Measurements from ENCODE around the gene PSRC1.
"Not testable (repeated sequence)": the region's sequence is repeated elsewhere in the genome, so short reads cannot be mapped to it uniquely, and the experiment has no call there.

PSRC1 gene

DNA sequence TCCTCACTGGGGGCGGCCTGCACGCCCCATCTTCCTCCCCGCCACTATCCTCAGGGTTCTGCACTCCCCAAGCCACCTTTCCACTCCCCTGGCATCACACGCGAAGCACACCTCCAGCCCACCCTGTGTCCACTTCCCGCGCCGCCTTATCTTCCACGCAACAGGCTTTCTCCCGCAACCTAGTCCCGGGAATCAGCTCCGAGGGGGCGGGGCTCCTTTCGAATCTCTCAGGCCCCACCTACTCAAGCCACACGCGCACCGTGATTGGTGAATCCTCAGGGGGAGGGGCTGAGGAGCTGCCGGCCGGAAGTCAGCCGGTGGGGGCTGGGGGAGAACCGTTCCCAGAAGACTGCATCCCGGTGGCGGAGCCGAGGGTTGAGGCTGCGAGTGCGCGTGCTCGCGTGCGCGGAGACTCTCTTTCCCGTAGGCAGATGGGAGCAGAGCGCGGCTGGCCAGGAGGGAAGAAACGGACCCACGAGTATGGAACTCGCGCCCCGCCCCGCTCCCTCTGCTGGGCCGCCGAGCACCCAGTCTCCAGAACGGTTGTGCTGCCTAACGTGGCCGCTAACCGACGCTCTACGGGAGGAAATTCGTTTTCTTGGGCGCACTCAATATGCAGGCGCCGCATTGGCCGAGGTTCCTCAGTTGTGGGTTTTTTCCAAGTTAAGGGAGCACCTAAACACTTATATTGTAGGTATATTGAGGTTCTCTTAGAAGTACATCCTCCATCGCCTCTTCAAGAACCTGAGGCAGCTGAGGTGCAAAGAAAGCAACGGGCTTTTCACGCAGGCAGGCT, at the start of gene PSRC1:
TSS of gene PSRC1 (minus strand) at position 194 of the 796 bp plus-strand sequence.
- DNase-seq (ENCODE audit: low read depth in 1 of 2, low spot score in 1 of 2) = peak; percentile 75 to 81

DNA sequence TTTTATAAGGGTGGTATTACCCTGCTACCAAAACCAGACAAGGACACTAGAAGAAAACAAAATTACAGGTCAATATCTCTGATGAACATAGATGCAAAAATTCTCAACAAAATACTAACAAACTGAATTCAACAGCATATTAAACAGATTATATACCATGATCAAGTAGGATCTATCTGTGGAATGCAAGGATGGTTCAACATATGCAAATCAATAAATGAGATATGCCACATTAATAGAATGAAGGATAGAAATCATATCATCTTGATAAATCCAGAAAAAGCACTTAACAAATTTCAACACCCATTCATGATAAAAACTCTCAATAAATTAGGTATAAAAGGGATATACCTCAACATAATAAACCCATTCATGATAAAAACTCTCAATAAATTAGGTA, 48.2 kb upstream of the PSRC1 start:
- no peak for DNase-seq (ENCODE audit: low read depth in 1 of 2, low spot score in 1 of 2)

DNA sequence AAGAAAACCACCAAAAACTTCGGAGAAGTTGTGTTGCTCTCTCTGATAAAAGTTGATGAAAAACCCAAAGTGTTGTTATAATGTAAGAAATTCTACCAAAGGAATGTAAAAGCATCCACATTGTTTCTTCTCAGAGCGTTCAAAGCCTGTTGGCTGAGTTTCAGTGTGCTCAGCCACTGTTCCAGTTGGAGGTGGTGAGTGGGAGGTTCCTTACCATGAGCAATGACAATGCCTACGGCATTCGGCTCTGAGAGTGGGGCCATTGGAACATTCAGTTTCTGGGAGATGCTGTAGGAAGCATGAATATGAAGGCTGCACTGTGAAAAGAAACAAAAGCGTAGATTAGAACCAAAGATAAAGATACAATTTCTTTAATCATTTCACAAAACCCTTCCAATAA, 44.3 kb upstream of the PSRC1 start:
- DNase-seq (ENCODE audit: low read depth in 1 of 2, low spot score in 1 of 2) = no peak

DNA sequence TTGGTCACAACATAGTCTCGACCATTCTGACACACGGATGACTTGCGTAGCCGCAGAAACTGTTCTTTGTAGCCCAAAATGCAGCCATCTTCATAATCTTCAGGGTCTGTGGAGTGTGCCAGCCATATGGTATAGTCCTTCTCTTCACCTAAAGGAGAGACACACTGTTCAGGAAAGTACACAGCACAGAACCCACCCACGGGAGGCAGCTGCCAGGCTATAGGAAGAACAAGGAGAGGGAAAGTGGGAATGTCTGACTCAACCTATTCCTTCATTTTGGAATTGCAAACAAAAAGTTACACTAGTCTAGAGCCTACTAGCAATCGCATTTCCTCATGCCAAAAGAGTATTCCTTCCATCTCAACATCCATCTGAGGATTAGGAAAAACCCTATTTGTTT, 40.0 kb upstream of the PSRC1 start:
- DNase-seq (ENCODE audit: low read depth in 1 of 2, low spot score in 1 of 2) = no peak

DNA sequence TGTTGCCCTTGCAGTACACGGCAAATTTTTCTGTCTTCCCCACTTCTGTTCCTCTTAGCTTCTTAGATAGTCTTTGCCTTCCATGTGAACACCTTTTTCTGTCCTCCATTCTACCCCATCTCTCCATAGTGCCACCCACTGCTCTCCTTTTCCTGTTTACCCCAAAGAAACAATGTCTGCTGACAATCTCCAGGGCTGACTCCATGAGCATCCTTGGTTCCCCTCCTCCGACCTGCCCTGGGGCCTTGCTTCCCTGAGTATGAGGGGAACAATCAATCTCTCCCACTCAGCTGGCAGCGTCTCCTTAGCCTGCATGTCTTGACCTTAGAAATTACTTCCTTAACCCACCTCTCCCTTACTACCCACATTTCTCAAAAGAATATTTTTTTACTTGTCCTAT, 36.2 kb upstream of the PSRC1 start:
- no peak for DNase-seq (ENCODE audit: low read depth in 1 of 2, low spot score in 1 of 2)

DNA sequence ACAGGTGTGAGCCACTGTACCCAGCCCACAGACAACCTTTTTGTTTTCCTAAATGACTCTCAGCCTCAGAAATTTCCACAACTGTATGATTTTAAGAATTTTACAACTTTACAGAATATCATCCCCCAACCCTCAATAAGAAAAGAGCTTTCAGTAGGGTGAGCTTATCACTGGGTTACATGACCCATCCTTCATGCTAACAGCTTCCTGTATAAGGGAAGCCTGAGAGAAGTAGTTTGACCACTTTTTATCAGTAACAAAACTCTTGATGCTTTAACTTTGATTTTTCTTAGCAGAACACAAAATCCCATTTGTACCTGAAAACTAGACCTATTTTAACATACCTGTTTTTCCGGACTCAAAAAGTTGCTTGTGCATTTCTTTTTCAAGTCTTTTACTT, 33.6 kb upstream of the PSRC1 start:
- DNase-seq (ENCODE audit: low read depth in 1 of 2, low spot score in 1 of 2) = no peak

DNA sequence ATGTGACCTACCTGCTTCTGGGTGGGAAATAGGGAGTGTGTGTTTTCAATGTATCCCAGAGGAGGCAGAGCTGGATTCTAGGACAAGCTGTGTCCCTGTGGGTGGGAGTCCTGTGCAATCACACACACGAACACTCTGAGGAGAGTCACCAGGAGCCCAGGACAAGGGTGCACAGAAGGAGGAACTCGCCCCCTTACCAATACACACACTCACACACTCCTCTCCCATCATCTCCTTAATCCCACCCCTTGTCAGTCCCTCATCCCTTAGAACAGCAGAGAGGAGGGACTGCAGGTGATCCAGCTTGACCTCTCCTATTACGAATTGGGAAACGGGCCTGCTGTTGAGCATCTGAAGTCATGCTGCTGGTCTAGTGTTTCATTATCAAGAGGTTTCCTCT, 32.3 kb upstream of the PSRC1 start:
- no peak for DNase-seq (ENCODE audit: low read depth in 1 of 2, low spot score in 1 of 2)

DNA sequence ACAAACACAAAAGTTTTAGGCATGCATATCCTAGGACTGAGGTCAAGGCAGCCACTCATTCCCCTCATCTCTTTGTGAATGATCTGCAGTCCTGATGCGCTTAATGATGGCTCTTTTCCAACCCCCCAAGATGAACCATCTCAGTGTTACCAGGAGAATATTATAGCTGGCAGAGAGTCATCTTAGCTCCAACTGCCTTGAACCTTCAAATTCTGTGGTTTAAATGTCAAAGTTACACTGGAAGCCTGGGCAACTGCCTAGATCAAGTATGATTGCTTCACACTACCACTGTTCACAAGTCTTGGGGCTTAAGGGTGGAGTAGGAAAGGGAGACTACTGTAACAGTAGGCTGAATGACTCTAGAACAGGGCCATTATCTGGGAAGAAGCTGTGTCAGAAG, 31.9 kb upstream of the PSRC1 start:
- DNase-seq (ENCODE audit: low read depth in 1 of 2, low spot score in 1 of 2) = no peak

DNA sequence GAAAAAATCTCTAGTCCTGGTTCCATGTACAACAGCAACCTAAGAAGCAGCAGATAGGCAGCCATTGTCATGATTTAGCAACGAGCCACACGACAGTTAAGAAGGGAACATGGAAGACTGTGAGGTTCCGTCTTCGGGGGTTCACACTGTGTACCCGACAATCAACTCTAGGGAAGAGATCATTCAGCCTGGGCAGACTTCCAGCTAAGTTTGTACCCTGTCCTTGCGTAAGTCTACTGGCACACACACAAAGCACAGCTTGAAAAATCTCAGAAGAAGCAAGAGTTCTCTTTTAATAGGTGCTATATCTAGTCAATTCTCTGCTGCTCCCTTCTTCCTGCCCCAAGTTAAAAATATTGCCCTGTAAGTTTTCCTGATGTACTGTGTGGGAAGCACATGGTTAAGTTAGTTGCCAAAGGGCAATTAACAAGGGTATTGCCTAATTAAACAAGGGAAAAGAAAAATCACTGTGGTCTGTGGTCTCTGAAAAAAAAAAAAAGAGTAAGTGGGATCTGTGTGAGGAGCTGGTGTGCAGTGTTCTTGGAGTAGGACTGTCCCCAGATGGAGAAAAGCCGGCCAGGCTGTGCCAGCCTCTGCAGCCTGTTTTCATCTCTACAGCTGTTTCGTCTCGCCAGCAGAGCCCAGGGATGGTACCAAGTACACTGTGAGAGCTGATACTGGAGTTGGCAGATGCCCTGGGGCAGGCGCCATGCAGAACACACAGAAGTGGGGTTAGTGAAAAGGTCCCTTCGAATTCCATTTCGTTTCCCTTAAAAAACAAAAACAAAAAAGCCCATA, 30.2 kb upstream of the PSRC1 start:
- DNase-seq (ENCODE audit: low read depth in 1 of 2, low spot score in 1 of 2) = no peak

DNA sequence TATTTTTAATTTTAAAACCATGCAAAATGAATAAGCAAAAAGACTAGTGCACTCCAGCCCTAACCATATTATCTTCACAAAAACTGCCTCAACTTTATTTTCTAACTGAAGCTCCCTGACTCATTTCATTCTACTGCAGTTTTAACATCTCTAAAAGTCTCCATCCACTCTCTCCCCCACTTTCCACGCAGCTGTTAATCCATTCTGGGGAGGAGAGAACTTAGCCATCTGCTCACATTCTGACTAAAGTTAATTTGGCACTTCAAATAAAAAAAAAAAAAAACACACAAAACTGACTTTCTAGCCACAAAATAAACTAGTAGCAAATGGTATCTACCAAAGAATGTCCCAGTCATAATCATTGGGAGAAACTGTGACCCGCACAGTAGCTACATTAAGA, 29.3 kb upstream of the PSRC1 start:
- DNase-seq (ENCODE audit: low read depth in 1 of 2, low spot score in 1 of 2) = no peak

DNA sequence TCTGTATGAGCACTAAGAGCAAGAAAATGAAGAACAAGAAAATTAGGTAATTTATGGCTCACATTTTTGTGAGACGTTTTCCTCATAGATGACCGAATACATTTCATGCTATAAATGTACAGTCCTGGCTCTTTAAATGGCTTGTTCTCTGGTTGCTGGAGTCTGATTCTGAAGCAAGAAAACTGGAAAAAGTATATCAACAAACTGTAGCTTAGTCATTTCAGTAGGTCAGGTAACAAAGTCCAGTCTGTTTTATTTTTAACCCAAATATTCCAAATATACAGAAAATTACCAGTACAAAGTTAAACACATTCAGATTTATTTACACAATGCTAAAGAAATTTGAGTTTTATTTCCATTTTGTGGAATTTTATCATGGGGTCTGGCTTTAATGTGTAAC, 26.4 kb upstream of the PSRC1 start:
- DNase-seq (ENCODE audit: low read depth in 1 of 2, low spot score in 1 of 2) = no peak

DNA sequence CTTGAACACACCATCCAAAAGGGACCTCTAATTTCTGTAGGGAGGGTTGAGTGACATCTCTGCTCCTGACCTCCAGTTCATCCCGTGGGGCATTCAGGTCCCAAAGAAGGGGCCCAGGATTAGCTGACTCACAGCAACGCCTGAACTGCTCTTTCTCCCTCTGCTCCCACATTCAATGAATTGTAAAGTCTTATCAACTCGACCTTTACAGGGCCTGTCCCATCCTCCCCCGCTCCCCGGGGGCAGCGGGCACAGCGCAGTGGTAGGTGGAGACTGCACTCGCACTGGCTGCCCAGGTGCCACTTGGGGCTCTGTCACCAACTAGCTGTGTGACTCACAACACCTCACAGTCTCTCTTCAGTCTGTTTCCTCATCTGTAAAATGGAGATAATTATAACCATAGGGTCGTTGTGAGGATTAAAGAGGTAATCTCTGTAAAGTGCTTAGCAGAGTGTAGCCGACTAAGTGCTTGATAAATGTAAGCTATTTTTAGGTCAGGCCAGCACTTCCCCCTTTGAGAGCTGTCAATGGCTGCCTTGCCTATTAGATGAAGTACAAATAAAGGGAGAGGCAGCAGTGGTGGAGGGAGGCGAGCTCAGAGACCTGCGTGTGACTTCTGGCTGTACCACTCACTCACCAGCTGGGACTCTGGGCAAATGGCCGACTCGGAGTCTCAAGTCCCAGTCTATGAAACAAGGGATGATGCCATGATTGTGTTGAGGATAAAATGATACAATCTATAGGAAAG, 24.5 kb upstream of the PSRC1 start:
- DNase-seq (ENCODE audit: low read depth in 1 of 2, low spot score in 1 of 2) = no peak

DNA sequence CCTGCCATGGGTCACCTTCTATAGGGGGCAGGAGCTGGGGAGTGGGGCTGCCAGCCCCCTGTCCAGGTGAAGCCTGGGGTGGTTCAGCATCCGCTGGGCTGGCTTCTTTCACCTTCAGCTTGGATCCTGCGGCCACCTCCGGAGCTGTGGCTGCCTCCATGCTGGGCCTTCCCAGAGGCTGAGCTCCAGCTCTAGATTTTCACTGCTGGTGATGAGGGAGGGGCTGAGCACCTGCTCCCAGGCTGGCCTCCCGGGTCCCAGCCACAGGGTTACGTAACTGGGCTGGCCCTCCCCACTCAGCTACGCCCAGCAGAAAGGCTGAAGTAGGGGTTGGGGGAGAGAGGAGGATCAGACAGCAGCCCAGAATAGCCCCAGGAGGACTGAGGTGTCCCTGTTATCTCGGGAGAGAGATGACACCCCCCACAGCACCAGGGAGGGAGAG, 23.9 kb upstream of the PSRC1 start, which contains the start of gene MYBPHL:
TSS of gene MYBPHL (minus strand) at position 180 of the 442 bp plus-strand sequence. CDS start at position 160, 20 bp downstream.
- no peak for DNase-seq (ENCODE audit: low read depth in 1 of 2, low spot score in 1 of 2)

DNA sequence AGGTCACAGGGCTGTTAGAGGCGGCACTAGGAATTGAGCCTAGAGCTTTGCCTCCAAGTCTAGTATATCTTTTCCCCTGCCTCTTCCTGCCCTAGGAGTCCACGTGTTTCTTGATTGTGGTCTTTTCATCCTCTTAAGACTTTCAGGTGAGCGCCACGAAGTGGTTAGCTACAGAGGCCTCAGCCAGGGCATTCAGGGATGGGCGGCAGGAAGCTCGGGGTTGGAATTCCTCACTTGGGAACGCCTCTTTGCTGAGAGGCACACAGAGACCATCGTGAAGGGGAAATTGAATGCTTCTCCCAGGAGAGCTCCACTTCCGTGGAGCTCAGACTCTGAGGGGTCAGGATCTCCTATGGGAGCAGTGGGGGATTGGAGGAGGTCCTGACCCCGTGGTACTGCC, 23.0 kb upstream of the PSRC1 start:
- not testable (repeated sequence) for DNase-seq (ENCODE audit: low read depth in 1 of 2, low spot score in 1 of 2)

DNA sequence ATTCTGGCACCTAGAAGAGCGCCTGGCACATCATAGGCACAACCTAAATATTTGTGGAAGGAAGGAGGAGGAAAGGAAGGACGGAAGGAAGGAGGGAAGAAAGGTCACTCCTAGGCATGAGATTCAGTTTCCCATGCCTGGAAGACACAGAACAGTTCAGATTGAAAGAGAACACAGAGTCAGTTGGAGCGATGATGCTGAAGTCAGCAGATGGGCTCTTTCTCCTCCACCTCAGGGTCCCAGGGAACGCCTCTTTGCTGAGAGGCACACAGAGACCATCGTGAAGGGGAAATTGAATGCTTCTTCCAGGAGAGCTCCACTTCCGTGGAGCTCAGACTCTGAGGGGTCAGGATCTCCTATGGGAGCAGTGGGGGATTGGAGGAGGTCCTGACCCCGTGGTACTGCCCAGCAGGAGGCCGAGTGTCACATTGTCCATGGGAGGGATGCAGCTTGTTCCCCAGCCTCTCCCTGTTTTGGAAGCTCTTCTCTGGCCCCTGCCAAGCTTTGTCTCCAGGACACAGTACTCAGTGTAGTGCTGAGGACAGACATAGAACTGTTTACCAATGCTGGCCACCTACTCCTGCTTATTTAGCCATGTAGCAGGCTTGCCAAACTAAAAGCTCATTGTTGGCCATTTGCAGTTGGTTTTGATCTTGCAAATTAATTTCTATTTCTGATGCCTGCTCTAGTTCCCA, 21.4 kb upstream of the PSRC1 start:
- DNase-seq (ENCODE audit: low read depth in 1 of 2, low spot score in 1 of 2) = no peak

DNA sequence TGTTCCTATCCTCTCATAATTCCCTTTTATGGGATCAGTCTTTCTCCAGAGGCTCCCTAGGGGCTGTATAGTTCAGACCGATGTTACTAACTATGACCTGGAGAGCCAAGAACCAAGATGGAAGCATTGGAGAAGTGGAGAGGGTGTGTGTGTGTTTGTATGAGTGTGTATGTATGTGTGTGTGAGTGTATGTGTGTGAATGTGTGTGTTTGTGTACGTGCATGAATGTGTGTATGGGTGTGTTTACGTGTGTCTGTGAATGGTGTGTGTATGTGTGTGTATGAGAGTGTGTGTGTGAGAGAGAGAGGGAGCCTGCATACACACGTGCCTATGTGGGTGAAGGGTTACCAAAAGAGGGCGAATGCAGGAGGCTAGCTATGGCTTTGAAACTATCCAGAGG, 18.9 kb upstream of the PSRC1 start:
- DNase-seq (ENCODE audit: low read depth in 1 of 2, low spot score in 1 of 2) = no peak

DNA sequence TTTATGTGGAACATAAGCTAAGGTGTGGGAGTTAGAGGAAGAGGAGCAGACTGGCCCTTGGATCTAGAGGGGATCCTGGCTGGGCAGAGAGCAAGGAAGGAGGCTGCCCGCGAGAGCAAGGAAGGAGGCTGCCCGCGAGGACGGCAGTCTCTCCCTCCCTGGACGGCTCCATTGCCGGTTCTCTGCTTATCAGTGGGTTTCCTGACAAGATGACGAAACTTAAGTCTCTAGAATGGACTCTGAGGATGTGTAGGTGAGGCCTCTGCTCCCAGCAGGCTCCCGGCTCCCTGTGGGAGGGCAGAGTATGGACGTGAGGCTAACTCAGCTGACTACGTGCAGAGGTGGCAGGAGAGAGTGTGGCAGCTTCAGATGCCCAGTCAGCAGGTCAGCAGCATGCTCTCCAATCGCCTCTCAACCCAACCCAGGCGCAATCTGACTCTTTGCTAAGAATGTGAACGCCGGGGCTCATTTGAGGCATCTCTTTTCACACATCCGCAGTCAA, 17.8 kb upstream of the PSRC1 start:
- DNase-seq (ENCODE audit: low read depth in 1 of 2, low spot score in 1 of 2) = no peak

DNA sequence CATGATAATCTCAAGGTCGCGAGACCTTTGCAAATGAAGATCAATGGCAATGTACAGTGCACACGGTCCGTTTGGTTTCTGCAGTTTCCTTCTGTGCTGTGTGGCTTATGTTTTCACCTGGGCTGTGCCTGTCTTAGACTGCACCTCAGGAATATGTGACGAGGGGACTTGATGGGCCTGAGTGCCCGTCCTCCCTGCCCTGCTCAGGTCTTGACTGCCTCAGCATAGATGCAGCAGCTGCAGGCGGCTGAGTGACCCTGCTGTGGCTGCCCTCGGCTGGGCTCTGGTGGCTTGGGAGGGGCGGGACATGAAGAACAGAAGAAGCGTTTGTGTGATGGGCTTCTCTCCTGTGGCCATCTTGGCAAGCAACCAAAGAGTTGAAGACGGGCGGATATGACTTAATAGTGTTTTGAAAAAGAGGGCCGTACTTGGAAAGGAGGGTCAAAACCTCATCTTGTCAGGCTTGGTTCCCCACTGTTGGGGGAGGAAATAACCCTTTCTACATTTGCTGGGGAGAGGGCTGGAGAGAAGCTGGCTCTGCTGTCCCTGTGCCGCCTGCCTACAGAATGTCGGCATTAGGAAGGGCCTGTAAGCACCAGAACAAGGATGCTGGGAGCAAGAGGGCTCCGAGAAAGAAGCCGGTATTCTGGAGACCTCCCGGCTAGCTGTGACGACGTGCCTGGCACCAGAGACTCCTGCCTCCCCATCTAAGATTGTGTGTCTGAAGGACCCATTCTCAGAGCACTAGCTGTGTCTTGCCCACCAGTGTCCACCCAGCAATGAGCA, 16.8 kb upstream of the PSRC1 start:
- DNase-seq (ENCODE audit: low read depth in 1 of 2, low spot score in 1 of 2) = no peak

DNA sequence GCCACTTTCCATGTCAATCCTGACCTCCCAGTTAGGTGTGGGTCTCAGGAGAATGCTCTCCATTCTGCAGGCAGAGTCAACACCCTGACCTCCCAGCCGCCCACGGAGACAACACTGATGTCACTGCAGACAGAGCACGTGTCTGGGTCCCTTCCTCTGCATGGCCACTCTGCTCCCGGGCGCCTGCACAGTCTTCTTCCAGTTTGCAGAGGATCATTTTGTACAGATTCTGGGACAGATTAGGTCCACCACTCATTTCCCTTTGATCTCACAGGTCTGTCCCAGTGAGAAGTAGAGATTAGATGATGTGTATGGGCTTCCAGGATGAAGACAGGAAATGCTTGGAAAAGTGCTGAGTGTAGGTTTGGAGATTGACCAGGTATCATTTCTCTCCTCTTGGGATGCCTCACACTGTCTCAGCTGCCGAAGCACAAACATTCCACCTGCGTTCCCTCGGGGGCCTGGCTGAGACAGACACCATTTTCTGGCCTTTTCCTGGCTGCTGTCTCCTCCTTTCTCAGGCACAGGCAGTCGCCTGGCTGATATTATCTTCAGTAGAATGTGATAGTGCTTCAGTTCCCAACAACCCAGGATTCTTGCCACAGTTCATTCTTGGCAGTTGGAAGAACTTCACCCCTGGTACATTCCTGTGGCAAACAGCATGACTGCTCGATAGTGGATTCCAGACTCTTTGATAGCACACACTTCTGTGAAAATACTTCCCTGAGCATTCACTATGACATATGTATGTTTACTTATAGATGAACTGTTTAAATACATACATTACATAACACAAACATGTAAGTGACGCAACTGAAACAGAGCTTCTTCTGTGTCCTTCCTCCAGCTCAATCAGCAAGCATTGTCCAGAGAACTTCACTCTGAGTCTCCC, 16.0 kb upstream of the PSRC1 start:
- no peak for DNase-seq (ENCODE audit: low read depth in 1 of 2, low spot score in 1 of 2)
